Measurements from ENCODE around the gene SLC25A13. TPM values are rescaled to one million over a fixed set of nuclear protein-coding genes. Genes with fewer than 3 reads are reported as not detected.

Gene SLC25A13
- total and polyA plus RNA-seq, 2 of the 13 experiments (the other 11 are each of a cell fraction or from before 2014, with no cell fraction given), result 36.2 to 84.9 TPM

- no peak for FAIRE-seq
- no peak for TF ChIP-seq ZNF234 (CRISPR knock-in tag; conservative IDR thresholded peaks at IDR 0.05)
- no peak for TF ChIP-seq ZMAT5 (CRISPR knock-in tag; IDR thresholded peaks at IDR 0.05; ENCODE audit: borderline replicate concordance, low read depth)
- TF ChIP-seq GTF3A (CRISPR knock-in tag; conservative IDR thresholded peaks at IDR 0.05), result no peak
- no peak for TF ChIP-seq CEBPB (IDR thresholded peaks at IDR 0.05; ENCODE audit: borderline replicate concordance, low read depth, low read length)
- no peak for TF ChIP-seq MIER2 (CRISPR knock-in tag; IDR thresholded peaks at IDR 0.05)
- TF ChIP-seq ZSCAN21 (CRISPR knock-in tag; IDR thresholded peaks at IDR 0.05; ENCODE audit: borderline replicate concordance), result no peak
- TF ChIP-seq FOXP1 (IDR thresholded peaks at IDR 0.05), result no peak
- no peak for TF ChIP-seq FOXP1 (CRISPR knock-in tag; IDR thresholded peaks at IDR 0.05)
- TF ChIP-seq ZSCAN5A (CRISPR knock-in tag; IDR thresholded peaks at IDR 0.05; ENCODE audit: borderline replicate concordance), result no peak
- TF ChIP-seq IRF9 (CRISPR knock-in tag; IDR thresholded peaks at IDR 0.05; ENCODE audit: borderline replicate concordance), result no peak
- no peak for TF ChIP-seq LCORL (IDR thresholded peaks at IDR 0.05)
- no peak for TF ChIP-seq LCORL (CRISPR knock-in tag; IDR thresholded peaks at IDR 0.05)
- TF ChIP-seq ZSCAN31 (CRISPR knock-in tag; IDR thresholded peaks at IDR 0.05; ENCODE audit: low read depth), result no peak
- ChIA-PET CTCF (ENCODE audit: low intra/inter-chr PET ratio, low total read pairs) (no interaction called here), POLR2A (interaction anchor here (1.4 kb wide), 1 partner anchor 22 kb away, joined by 3 read pairs; no protein-coding TSS in a partner anchor)
- BruUV-seq (replicated peaks), result no TSS peak
- no peak for DNase-seq (ENCODE audit: low spot score)
- intact Hi-C loops (cut with micrococcal nuclease; ENCODE audit: unreplicated experiment), result no loop called here
- Histone ChIP-seq H3K9ac (ENCODE audit: insufficient read depth, low read depth, low read length) (no peak overlapping the region), H3K27ac (ENCODE audit: extremely low read length, insufficient read depth, low read length) (no peak overlapping the region), H3K4me2 (ENCODE audit: low read depth, low read length) (no peak overlapping the region), H4K20me1 (ENCODE audit: insufficient read depth, low read length) (no peaks in the 10 kb centered on the region), H3K79me2 (ENCODE audit: insufficient read depth, low read length) (no peaks in the 10 kb centered on the region), H3K9me3 (ENCODE audit: low read length) (no peaks in the 10 kb centered on the region), H2AFZ (ENCODE audit: low read length) (no peak overlapping the region), H3K27me3 (ENCODE audit: control insufficient read depth in 1 of 2, insufficient read depth in 2 of 2, low read length in 2 of 2) (no peaks in the 10 kb centered on the region), H3K36me3 (replicated peaks in 1 of 2; ENCODE audit: control insufficient read depth in 1 of 2, insufficient read depth in 2 of 2, low read length in 2 of 2) (no peaks in the 10 kb centered on the region), H3K4me1 (ENCODE audit: insufficient read depth, low read length) (no peaks in the 10 kb centered on the region), H3K4me3 (replicated peaks in 1 of 3; ENCODE audit: insufficient read depth in 1 of 3, low read depth in 2 of 3, low read length in 3 of 3) (no peak overlapping the region)
- no peak for ATAC-seq
- in situ Hi-C loops (cut with HindIII; ENCODE audit: extremely low pct_ligation_motif_present, low pct_unique_long_range_greater_than_20kb), result no loop called here
- WGBS (ENCODE audit: low lambda C conversion rate), result 91% methylated on average over 2 of the region's 2 CpGs
Observed at GRCh38 chr7:96344236-96344635, 22.3 kb upstream of the SLC25A13 start.
